ENCODE measurements around the gene DDX3X. TPM values are rescaled to one million over a fixed set of nuclear protein-coding genes. Genes with fewer than 3 reads are reported as not detected.
A peak's percentile ranks its signal among the peaks of the same experiment; 100 is the strongest.

DDX3X gene
- total RNA-seq, 1 donor from 2014 or later: 242 TPM

DNA sequence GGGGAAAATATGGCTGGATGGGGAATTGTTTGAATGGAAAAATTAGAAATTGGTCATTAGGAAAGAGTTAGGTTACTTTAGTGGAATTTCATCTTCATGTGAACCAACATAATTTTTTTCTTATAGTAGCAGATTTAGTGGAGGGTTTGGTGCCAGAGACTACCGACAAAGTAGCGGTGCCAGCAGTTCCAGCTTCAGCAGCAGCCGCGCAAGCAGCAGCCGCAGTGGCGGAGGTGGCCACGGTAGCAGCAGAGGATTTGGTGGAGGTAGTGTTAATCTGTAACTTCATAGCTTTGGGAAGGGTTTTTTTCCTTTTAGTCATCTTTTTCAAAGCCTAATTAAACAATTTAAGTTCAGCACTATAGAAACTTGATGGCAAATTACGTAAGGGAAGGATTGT lies 13.2 kb downstream of the DDX3X start:
- DNase-seq (ENCODE audit: low read depth) (no peak), FAIRE-seq (no peak)
- Histone ChIP-seq H3K4me2 (ENCODE audit: low read length) (no peak overlapping the region), H3K9ac (ENCODE audit: low read length) (no peak overlapping the region), H2AFZ (ENCODE audit: low read depth, low read length) (no peak overlapping the region), H4K20me1 (ENCODE audit: insufficient read depth, low read length) (peaks cover 85% of the 10 kb centered on the region), H3K4me3 (ENCODE audit: insufficient read depth, low read depth, low read length) (no peak overlapping the region), H3K27ac (ENCODE audit: low read depth, low read length) (no peak overlapping the region), H3K27me3 (ENCODE audit: insufficient read depth, low read length) (no peaks in the 10 kb centered on the region), H3K4me1 (ENCODE audit: insufficient read depth, low read length) (no peaks in the 10 kb centered on the region), H3K36me3 (ENCODE audit: insufficient read depth, low read length) (peaks cover 62% of the 10 kb centered on the region), H3K9me3 (ENCODE audit: insufficient read depth, low read depth, low read length) (no peaks in the 10 kb centered on the region), H3K79me2 (ENCODE audit: insufficient read depth, low read length) (peaks cover 17% of the 10 kb centered on the region)
- Mint-ChIP-seq H3K4me1 (ENCODE audit: low read depth, unreplicated experiment) (peaks cover 15% of the 10 kb centered on the region), H3K36me3 (ENCODE audit: low read depth, unreplicated experiment) (peaks cover 3% of the 10 kb centered on the region), H3K27me3 (ENCODE audit: low read depth, unreplicated experiment) (no peaks in the 10 kb centered on the region), H3K9me3 (ENCODE audit: unreplicated experiment) (no peaks in the 10 kb centered on the region), H3K4me3 (ENCODE audit: unreplicated experiment) (no peak overlapping the region), H3K27ac (ENCODE audit: unreplicated experiment) (peak overlapping the region; percentile 78)
- TF ChIP-seq EZH2 (IDR thresholded peaks at IDR 0.05; ENCODE audit: insufficient read depth, low read length): no peak
- TF ChIP-seq, protein P1, sequence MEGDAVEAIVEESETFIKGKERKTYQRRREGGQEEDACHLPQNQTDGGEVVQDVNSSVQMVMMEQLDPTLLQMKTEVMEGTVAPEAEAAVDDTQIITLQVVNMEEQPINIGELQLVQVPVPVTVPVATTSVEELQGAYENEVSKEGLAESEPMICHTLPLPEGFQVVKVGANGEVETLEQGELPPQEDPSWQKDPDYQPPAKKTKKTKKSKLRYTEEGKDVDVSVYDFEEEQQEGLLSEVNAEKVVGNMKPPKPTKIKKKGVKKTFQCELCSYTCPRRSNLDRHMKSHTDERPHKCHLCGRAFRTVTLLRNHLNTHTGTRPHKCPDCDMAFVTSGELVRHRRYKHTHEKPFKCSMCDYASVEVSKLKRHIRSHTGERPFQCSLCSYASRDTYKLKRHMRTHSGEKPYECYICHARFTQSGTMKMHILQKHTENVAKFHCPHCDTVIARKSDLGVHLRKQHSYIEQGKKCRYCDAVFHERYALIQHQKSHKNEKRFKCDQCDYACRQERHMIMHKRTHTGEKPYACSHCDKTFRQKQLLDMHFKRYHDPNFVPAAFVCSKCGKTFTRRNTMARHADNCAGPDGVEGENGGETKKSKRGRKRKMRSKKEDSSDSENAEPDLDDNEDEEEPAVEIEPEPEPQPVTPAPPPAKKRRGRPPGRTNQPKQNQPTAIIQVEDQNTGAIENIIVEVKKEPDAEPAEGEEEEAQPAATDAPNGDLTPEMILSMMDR (IDR thresholded peaks at IDR 0.05; ENCODE audit: insufficient read depth, low read depth, low read length): no peak

DNA sequence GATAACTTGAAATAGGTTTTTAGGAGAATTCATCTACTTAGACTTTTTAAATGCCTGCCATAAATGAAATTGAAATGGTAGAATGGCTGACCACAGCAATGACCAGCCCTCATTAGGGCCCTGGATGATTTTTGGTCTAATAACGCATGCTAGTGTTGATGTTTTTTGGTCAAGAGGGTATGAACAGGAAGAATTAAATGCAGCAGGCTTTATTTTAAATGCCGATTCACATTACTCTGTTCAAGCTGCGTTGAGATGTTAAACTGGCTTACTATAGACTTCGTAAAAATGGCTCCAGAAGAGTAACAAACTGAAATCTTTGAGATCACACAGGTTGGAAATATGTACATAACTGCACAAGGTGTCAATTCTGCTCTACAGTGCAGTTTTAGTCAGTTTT lies 14.6 kb downstream of the DDX3X start:
- Mint-ChIP-seq H3K36me3 (ENCODE audit: low read depth, unreplicated experiment) (peaks cover 3% of the 10 kb centered on the region), H3K9me3 (ENCODE audit: unreplicated experiment) (no peaks in the 10 kb centered on the region), H3K4me3 (ENCODE audit: unreplicated experiment) (no peak overlapping the region), H3K27me3 (ENCODE audit: low read depth, unreplicated experiment) (no peaks in the 10 kb centered on the region), H3K27ac (ENCODE audit: unreplicated experiment) (no peak overlapping the region), H3K4me1 (ENCODE audit: low read depth, unreplicated experiment) (peaks cover 15% of the 10 kb centered on the region)
- no peak for TF ChIP-seq EZH2 (IDR thresholded peaks at IDR 0.05; ENCODE audit: insufficient read depth, low read length)
- TF ChIP-seq, protein P1 (IDR thresholded peaks at IDR 0.05; ENCODE audit: insufficient read depth, low read depth, low read length): no peak
- H3K9ac ChIP-seq (ENCODE audit: low read length): no peak overlapping the region
- H3K27me3 ChIP-seq (ENCODE audit: insufficient read depth, low read length): no peaks in the 10 kb centered on the region
- peaks cover 50% of the 10 kb centered on the region for H3K36me3 ChIP-seq (ENCODE audit: insufficient read depth, low read length)
- no peak overlapping the region for H3K27ac ChIP-seq (ENCODE audit: low read depth, low read length)
- peaks cover 71% of the 10 kb centered on the region for H4K20me1 ChIP-seq (ENCODE audit: insufficient read depth, low read length)
- H3K4me3 ChIP-seq (ENCODE audit: insufficient read depth, low read depth, low read length): no peak overlapping the region
- DNase-seq (ENCODE audit: low read depth) (no peak), FAIRE-seq (no peak)
- H2AFZ ChIP-seq (ENCODE audit: low read depth, low read length): no peak overlapping the region
- no peaks in the 10 kb centered on the region for H3K9me3 ChIP-seq (ENCODE audit: insufficient read depth, low read depth, low read length)
- no peak overlapping the region for H3K4me2 ChIP-seq (ENCODE audit: low read length)
- H3K79me2 ChIP-seq (ENCODE audit: insufficient read depth, low read length): peaks cover 4% of the 10 kb centered on the region
- no peaks in the 10 kb centered on the region for H3K4me1 ChIP-seq (ENCODE audit: insufficient read depth, low read length)

DNA sequence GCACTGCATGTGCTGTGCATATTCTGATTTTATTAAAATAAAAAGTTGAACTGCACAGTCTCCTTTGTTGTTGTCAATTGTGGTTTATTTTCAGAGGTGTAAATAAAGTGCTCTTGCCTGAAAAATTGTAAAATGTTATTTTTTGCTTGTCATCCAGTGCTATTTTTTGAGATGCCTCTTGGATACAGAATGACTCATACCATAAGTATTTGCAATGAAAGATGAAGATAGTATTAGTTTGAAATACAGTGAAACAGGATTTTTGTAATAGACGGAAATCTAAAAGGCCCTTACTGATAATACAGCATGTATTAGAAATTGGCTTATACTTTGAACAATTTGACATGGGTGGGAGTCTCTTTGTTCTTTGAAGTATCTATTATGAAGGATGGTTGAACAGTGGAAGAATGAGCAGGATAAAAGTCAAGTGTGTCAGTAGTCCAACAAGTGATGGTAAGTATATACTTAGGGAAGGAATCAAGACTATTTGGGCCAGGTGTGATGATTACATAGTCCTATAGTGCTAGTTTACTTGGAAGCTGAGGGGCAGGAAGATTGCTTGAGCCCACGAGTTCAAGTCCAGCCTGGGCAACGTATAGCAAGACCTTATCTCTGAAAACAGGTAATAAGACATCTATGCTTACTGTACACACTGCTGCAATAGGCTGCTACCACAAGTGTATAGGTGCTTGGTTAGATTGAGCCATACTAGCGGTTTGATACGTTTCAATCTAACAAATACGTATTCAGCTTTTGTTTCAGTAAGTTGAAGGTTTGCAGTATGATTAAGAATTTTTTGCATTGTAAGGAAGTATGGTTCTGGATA lies 16.4 kb downstream of the DDX3X start:
- H3K36me3 ChIP-seq (ENCODE audit: insufficient read depth, low read length): peaks cover 34% of the 10 kb centered on the region
- H3K4me1 ChIP-seq (ENCODE audit: insufficient read depth, low read length): no peaks in the 10 kb centered on the region
- peak overlapping the region; percentile 48 for H3K27ac Mint-ChIP-seq (ENCODE audit: unreplicated experiment)
- H3K36me3 Mint-ChIP-seq (ENCODE audit: low read depth, unreplicated experiment): peaks cover 3% of the 10 kb centered on the region
- no peak overlapping the region for H2AFZ ChIP-seq (ENCODE audit: low read depth, low read length)
- H3K9me3 Mint-ChIP-seq (ENCODE audit: unreplicated experiment): no peaks in the 10 kb centered on the region
- no peak overlapping the region for H3K9ac ChIP-seq (ENCODE audit: low read length)
- peak overlapping the region; percentile 21 for H3K4me2 ChIP-seq (ENCODE audit: low read length)
- H4K20me1 ChIP-seq (ENCODE audit: insufficient read depth, low read length): peaks cover 55% of the 10 kb centered on the region
- FAIRE-seq (no peak), DNase-seq (ENCODE audit: low read depth) (no peak)
- H3K9me3 ChIP-seq (ENCODE audit: insufficient read depth, low read depth, low read length): no peaks in the 10 kb centered on the region
- H3K79me2 ChIP-seq (ENCODE audit: insufficient read depth, low read length): no peaks in the 10 kb centered on the region
- peaks cover 15% of the 10 kb centered on the region for H3K4me1 Mint-ChIP-seq (ENCODE audit: low read depth, unreplicated experiment)
- no peak overlapping the region for H3K4me3 ChIP-seq (ENCODE audit: insufficient read depth, low read depth, low read length)
- H3K27ac ChIP-seq (ENCODE audit: low read depth, low read length): no peak overlapping the region
- no peaks in the 10 kb centered on the region for H3K27me3 ChIP-seq (ENCODE audit: insufficient read depth, low read length)
- TF ChIP-seq EZH2 (IDR thresholded peaks at IDR 0.05; ENCODE audit: insufficient read depth, low read length): no peak
- TF ChIP-seq, protein P1 (IDR thresholded peaks at IDR 0.05; ENCODE audit: insufficient read depth, low read depth, low read length): no peak
- no peak overlapping the region for H3K4me3 Mint-ChIP-seq (ENCODE audit: unreplicated experiment)
- H3K27me3 Mint-ChIP-seq (ENCODE audit: low read depth, unreplicated experiment): no peaks in the 10 kb centered on the region

Data from astrocyte (in vitro differentiated cells and primary cell).